ENCODE results near the gene SERPINA4. TPM values are rescaled to one million over a fixed set of nuclear protein-coding genes. Genes with fewer than 3 reads are reported as not detected.

The SERPINA4 gene
- total and polyA plus RNA-seq, 2 of the 13 experiments (the other 11 are each of a cell fraction or from before 2014, with no cell fraction given) = 39.1 to 57.8 TPM

GRCh38 chr14:94564381-94564780 is 3.1 kb downstream of the SERPINA4 start (continued):
- no peak for TF ChIP-seq FOXO4 (CRISPR knock-in tag; conservative IDR thresholded peaks at IDR 0.05)
- TF ChIP-seq ZC3H13 (CRISPR knock-in tag; IDR thresholded peaks at IDR 0.05) = no peak
- no peak for TF ChIP-seq FIP1L1 (IDR thresholded peaks at IDR 0.05; ENCODE audit: borderline replicate concordance, insufficient read depth, low read depth, low read length)
- TF ChIP-seq ARHGAP35 (CRISPR knock-in tag; IDR thresholded peaks at IDR 0.05; ENCODE audit: borderline replicate concordance) = no peak
- TF ChIP-seq EEA1 (CRISPR knock-in tag; IDR thresholded peaks at IDR 0.05; ENCODE audit: borderline replicate concordance) = no peak
- 0 out of 2 replicates have a peak, but pooled peaks have one; percentile 34 for TF ChIP-seq RCOR2 (CRISPR knock-in tag; IDR thresholded peaks at IDR 0.05)
- TF ChIP-seq FOXA1 (IDR thresholded peaks at IDR 0.05) = no peak
- TF ChIP-seq FOXA1 (CRISPR knock-in tag; IDR thresholded peaks at IDR 0.05) = peak; percentile 44
- 0 out of 2 replicates have a peak, but pooled peaks have one; percentile 25 for TF ChIP-seq ZBTB7B (CRISPR knock-in tag; IDR thresholded peaks at IDR 0.05)
- TF ChIP-seq ZNF142 (CRISPR knock-in tag; IDR thresholded peaks at IDR 0.05) = no peak
- no peak for TF ChIP-seq TEAD3 (CRISPR knock-in tag; optimal IDR thresholded peaks at IDR 0.05; ENCODE audit: borderline replicate concordance)
- TF ChIP-seq ZNF280D (CRISPR knock-in tag; IDR thresholded peaks at IDR 0.05) = no peak
- no peak for TF ChIP-seq KDM5A (IDR thresholded peaks at IDR 0.05; ENCODE audit: borderline replicate concordance, low read length)
- no peak for TF ChIP-seq ZBTB44 (CRISPR knock-in tag; IDR thresholded peaks at IDR 0.05)
- no peak for TF ChIP-seq ZNF430 (CRISPR knock-in tag; IDR thresholded peaks at IDR 0.05)
- TF ChIP-seq TRIM22 (IDR thresholded peaks at IDR 0.05) = no peak
- no peak for TF ChIP-seq MXI1 (IDR thresholded peaks at IDR 0.05; ENCODE audit: borderline replicate concordance, low read depth, low read length)

Measured in HepG2 (cell line).